Muscle layer of duodenum (tissue), 2 donors: Measurements from ENCODE around the gene STOML3.

Experiments
- H3K27ac ChIP-seq: one replicate; pipeline ENCODE4 v1.7.0; 2013; ENCODE audit warnings: mild to moderate bottlenecking, low read length
- H3K27me3 ChIP-seq: one replicate; pipeline ENCODE4 v1.7.0; 2013; ENCODE audit warnings: low read depth, mild to moderate bottlenecking, control low read depth, low read length
- H3K36me3 ChIP-seq, 2 donors: one replicate each; pipeline ENCODE4 v1.7.0; 2013; ENCODE audit warnings: low read length in 2 of 2, control low read depth in 1 of 2, mild to moderate bottlenecking in 1 of 2; ENCODE audit not compliant: insufficient read depth in 2 of 2, control insufficient read depth in 1 of 2
- H3K4me1 ChIP-seq, 2 donors: one replicate each; pipeline ENCODE4 v1.7.0; 2013; ENCODE audit warnings: low read length in 2 of 2, mild to moderate bottlenecking in 2 of 2, control low read depth in 1 of 2, moderate library complexity in 1 of 2; ENCODE audit not compliant: insufficient read depth in 2 of 2, control insufficient read depth in 1 of 2
- H3K4me3 ChIP-seq, 2 donors: one replicate each; pipeline ENCODE4 v1.7.0; 2013; ENCODE audit warnings: low read length in 2 of 2, low read depth in 1 of 2, mild to moderate bottlenecking in 1 of 2
- H3K9me3 ChIP-seq, 2 donors: one replicate each; pipeline ENCODE4 v1.7.0; 2013; ENCODE audit warnings: low read length in 2 of 2, control low read depth in 1 of 2, mild to moderate bottlenecking in 1 of 2; ENCODE audit not compliant: control insufficient read depth in 1 of 2
- donor health status: healthy.

Gene STOML3

GRCh38 chr13:38951525-38952313, 38.9 kb downstream of the STOML3 start:
- Histone ChIP-seq H3K27me3 (no peaks in the 10 kb centered on the region), H3K9me3 (no peaks in the 10 kb centered on the region), H3K36me3 (no peaks in the 10 kb centered on the region), H3K4me1 (no peaks in the 10 kb centered on the region), H3K27ac (no peak overlapping the region), H3K4me3 (no peak overlapping the region)

GRCh38 chr13:38950987-38951386, 39.6 kb downstream of the STOML3 start:
- Histone ChIP-seq H3K4me1 (no peaks in the 10 kb centered on the region), H3K27ac (no peak overlapping the region), H3K9me3 (no peaks in the 10 kb centered on the region)

GRCh38 chr13:38947054-38947453, 43.6 kb downstream of the STOML3 start:
- H3K4me1 ChIP-seq, result no peaks in the 10 kb centered on the region
- H3K27me3 ChIP-seq, result no peaks in the 10 kb centered on the region
- no peak overlapping the region for H3K27ac ChIP-seq
- H3K4me3 ChIP-seq, result no peak overlapping the region
- no peaks in the 10 kb centered on the region for H3K36me3 ChIP-seq
- no peaks in the 10 kb centered on the region for H3K9me3 ChIP-seq

More at GRCh38 chr13:38950987-38951386, 39.6 kb downstream of the STOML3 start:
- H3K4me3 ChIP-seq, result no peak overlapping the region
- no peaks in the 10 kb centered on the region for H3K36me3 ChIP-seq
- no peaks in the 10 kb centered on the region for H3K27me3 ChIP-seq

GRCh38 chr13:38944219-38944618, 46.4 kb downstream of the STOML3 start:
- Histone ChIP-seq H3K4me3 (no peak overlapping the region), H3K36me3 (no peaks in the 10 kb centered on the region), H3K27me3 (no peaks in the 10 kb centered on the region), H3K4me1 (no peaks in the 10 kb centered on the region), H3K9me3 (no peaks in the 10 kb centered on the region), H3K27ac (no peak overlapping the region)

GRCh38 chr13:38943231-38943630, 47.4 kb downstream of the STOML3 start:
- H3K27me3 ChIP-seq, result no peaks in the 10 kb centered on the region
- H3K4me1 ChIP-seq, result no peaks in the 10 kb centered on the region
- no peak overlapping the region for H3K27ac ChIP-seq
- H3K36me3 ChIP-seq, result no peaks in the 10 kb centered on the region
- no peak overlapping the region for H3K4me3 ChIP-seq
- no peaks in the 10 kb centered on the region for H3K9me3 ChIP-seq

GRCh38 chr13:38941353-38941945, 49.2 kb downstream of the STOML3 start:
- H3K27ac ChIP-seq, result no peak overlapping the region
- H3K4me3 ChIP-seq, result no peak overlapping the region
- H3K4me1 ChIP-seq, result no peaks in the 10 kb centered on the region
- H3K27me3 ChIP-seq, result no peaks in the 10 kb centered on the region
- no peaks in the 10 kb centered on the region for H3K9me3 ChIP-seq
- no peaks in the 10 kb centered on the region for H3K36me3 ChIP-seq

GRCh38 chr13:38933786-38934185, 56.8 kb downstream of the STOML3 start:
- Histone ChIP-seq H3K27me3 (no peaks in the 10 kb centered on the region), H3K27ac (no peak overlapping the region), H3K36me3 (no peaks in the 10 kb centered on the region), H3K4me1 (no peaks in the 10 kb centered on the region), H3K4me3 (no peak overlapping the region), H3K9me3 (no peaks in the 10 kb centered on the region)

GRCh38 chr13:38922170-38922569, 68.5 kb downstream of the STOML3 start:
- Histone ChIP-seq H3K36me3 (no peaks in the 10 kb centered on the region), H3K9me3 (no peaks in the 10 kb centered on the region), H3K4me1 (no peaks in the 10 kb centered on the region), H3K27ac (no peak overlapping the region), H3K4me3 (no peak overlapping the region), H3K27me3 (no peaks in the 10 kb centered on the region)

GRCh38 chr13:38921081-38921480, 69.5 kb downstream of the STOML3 start:
- Histone ChIP-seq H3K9me3 (no peaks in the 10 kb centered on the region), H3K27me3 (no peaks in the 10 kb centered on the region), H3K4me1 (no peaks in the 10 kb centered on the region), H3K36me3 (no peaks in the 10 kb centered on the region), H3K27ac (no peak overlapping the region), H3K4me3 (no peak overlapping the region)
